B cell (primary cell): Measurements from ENCODE around the gene HES5. TPM values are rescaled to one million over a fixed set of nuclear protein-coding genes. Genes with fewer than 3 reads are reported as not detected.
A peak's percentile ranks its signal among the peaks of the same experiment; 100 is the strongest.

Experiments
- ATAC-seq: fragments of 200-7000 bp; cut with Tn5 transposase; one replicate; pipeline ENCODE4 v1.10.0; 2021; ENCODE audit warnings: low read depth, mild to moderate bottlenecking, moderate number of reproducible peaks, moderate library complexity
- CTCF ChIA-PET: fragments of 350-600 bp; sonication (Branson Sonifier 250); formaldehyde crosslinking; loops from one replicate; lab custom pipeline; 2021; ENCODE audit warnings: antibody characterized with exemption, inconsistent platforms; lab: Charles Lee
- POLR2A ChIA-PET: fragments of 350-600 bp; sonication (Branson Sonifier 250); formaldehyde crosslinking; loops from one replicate; lab custom pipeline; 2021; ENCODE audit warnings: antibody characterized with exemption; lab: Charles Lee
- DNase-seq: peaks from one replicate; pipeline ENCODE4 v3.0.0; 2013
- H2AFZ ChIP-seq: 2 replicates; pipeline ENCODE4 v1.6.1; 2012; ENCODE audit warnings: mild to moderate bottlenecking, low read depth, low read length; ENCODE audit not compliant: insufficient read depth, poor library complexity, severe bottlenecking
- H3K27ac ChIP-seq, 2 donors: 1 replicate in 1 of 2; 2 replicates in 1 of 2; pipeline ENCODE4 v1.5.1; 2012 to 2013; ENCODE audit warnings: low read length in 2 of 2, mild to moderate bottlenecking in 2 of 2, moderate library complexity in 1 of 2
- H3K27me3 ChIP-seq, 4 experiments: fragments of 200-600 bp in 1 of 4; sonication (generic) in 1 of 4; replicated peaks in 1 of 4; 1 replicate in 2 of 4; 2 replicates in 2 of 4; pipeline versions ENCODE4 v1.6.1 to v1.7.0; 2013 to 2016; ENCODE audit warnings: low read length in 3 of 4, mild to moderate bottlenecking in 2 of 4, mixed read lengths in 1 of 4, moderate library complexity in 1 of 4; ENCODE audit not compliant: insufficient read depth in 4 of 4, control insufficient read depth in 3 of 4; ENCODE audit errors: control extremely low read depth in 1 of 4
- H3K36me3 ChIP-seq, 2 experiments: replicated peaks in 1 of 2; 1 replicate in 1 of 2; 2 replicates in 1 of 2; pipeline versions ENCODE4 v1.6.1 to v1.7.1; 2013; ENCODE audit warnings: low read length in 1 of 2; ENCODE audit not compliant: insufficient read depth in 2 of 2, control insufficient read depth in 1 of 2; ENCODE audit errors: control extremely low read depth in 1 of 2, extremely low read depth in 1 of 2
- H3K4me1 ChIP-seq, 2 donors: fragments of 200-600 bp in 1 of 2; sonication (generic) in 1 of 2; 1 replicate in 1 of 2; 2 replicates in 1 of 2; pipeline versions ENCODE4 v1.5.1 to v1.6.1; 2013 to 2017; ENCODE audit warnings: low read length in 2 of 2; ENCODE audit not compliant: control insufficient read depth in 2 of 2, insufficient read depth in 2 of 2
- H3K4me2 ChIP-seq: replicated peaks from 2 replicates; pipeline ENCODE3; 2012; ENCODE audit warnings: mild to moderate bottlenecking, low read depth, low read length; ENCODE audit not compliant: poor library complexity, severe bottlenecking
- H3K4me3 ChIP-seq, 5 experiments: fragments of 200-600 bp in 1 of 5; sonication (generic) in 1 of 5; 1 replicate in 3 of 5; 2 replicates in 2 of 5; pipeline versions ENCODE4 v1.5.1 to v1.7.0; 2011 to 2016; ENCODE audit warnings: low read length in 4 of 5, mild to moderate bottlenecking in 4 of 5, low read depth in 2 of 5, control low read depth in 1 of 5, moderate library complexity in 1 of 5; ENCODE audit not compliant: insufficient read depth in 1 of 5; ENCODE audit errors: control extremely low read depth in 1 of 5, extremely low read depth in 1 of 5
- H3K79me2 ChIP-seq: fragments of 200-600 bp; sonication (generic); one replicate; pipeline ENCODE4 v1.6.0; 2016; ENCODE audit warnings: low read length; ENCODE audit not compliant: control insufficient read depth, insufficient read depth
- H3K9ac ChIP-seq: fragments of 200-600 bp; sonication (generic); 2 replicates; pipeline ENCODE4 v1.6.1; 2017; ENCODE audit warnings: mild to moderate bottlenecking, low read length, moderate library complexity
- H3K9me3 ChIP-seq, 3 donors: one replicate each; pipeline versions ENCODE4 v1.6.1 to v1.7.1; 2013; ENCODE audit warnings: low read length in 2 of 3; ENCODE audit not compliant: control insufficient read depth in 2 of 3, insufficient read depth in 1 of 3; ENCODE audit errors: control extremely low read depth in 1 of 3
- H4K20me1 ChIP-seq: 2 replicates; pipeline ENCODE4 v1.6.0; 2012; ENCODE audit warnings: mild to moderate bottlenecking, low read length; ENCODE audit not compliant: insufficient read depth, control insufficient read depth, poor library complexity, severe bottlenecking
- H3K27ac Mint-ChIP-seq: one replicate; pipeline ENCODE4 v1.8.0; 2021; ENCODE audit warnings: mixed read lengths
- H3K27me3 Mint-ChIP-seq: one replicate; pipeline ENCODE4 v1.8.0; 2021; ENCODE audit warnings: mixed read lengths
- H3K4me1 Mint-ChIP-seq: one replicate; pipeline ENCODE4 v1.8.0; 2021; ENCODE audit warnings: mixed read lengths
- H3K4me3 Mint-ChIP-seq: one replicate; pipeline ENCODE4 v1.8.0; 2021; ENCODE audit warnings: mixed read lengths
- H3K9me3 Mint-ChIP-seq: one replicate; pipeline ENCODE4 v1.8.0; 2022; ENCODE audit warnings: mixed read lengths; ENCODE audit not compliant: insufficient read depth
- EZH2 ChIP-seq: IDR thresholded peaks from 2 replicates; pipeline ENCODE4 v1.6.1; 2012; ENCODE audit warnings: borderline replicate concordance, low read depth, mild to moderate bottlenecking, moderate library complexity, low read length; ENCODE audit not compliant: insufficient read depth, poor library complexity, severe bottlenecking
- WGBS: methylation state at CpG from one replicate; pipeline ENCODE4 v1.1.5; 2013; ENCODE audit warnings: missing lambda C conversion rate; ENCODE audit not compliant: insufficient coverage; 5-methylcytosine and 5-hydroxymethylcytosine counted together
- intact Hi-C: fragments of 100-400 bp; cut with micrococcal nuclease; formaldehyde crosslinking; loops from one replicate; pipeline ENCODE4 v1.10.0; 2022
- polyA plus RNA-seq: library from polyadenylated mRNA; depleted of rRNA; stranded (reverse); fragments of >200 nt; gene quantifications from 2 replicates; pipeline ENCODE4 v1.2.3, GENCODE V29; 2012
- total RNA-seq, 2 donors: library from RNA; stranded (reverse); fragments of 120-200 nt in 1 of 2; gene quantifications; 1 replicate in 1 of 2; 2 replicates in 1 of 2; pipeline versions ENCODE4 v1.2.3 to v1.2.4, GENCODE V29; 2013 to 2022
- TF ChIP-seq, protein P1 (sequence below): fragments of 200-600 bp; IDR thresholded peaks from one replicate; pipeline ENCODE4 v1.8.0; 2022; ENCODE audit warnings: antibody characterized with exemption, mild to moderate bottlenecking

Gene HES5
- total and polyA plus RNA-seq, 2 donors (not counting 1 experiment from before 2014, with no cell fraction given), result not detected

DNA sequence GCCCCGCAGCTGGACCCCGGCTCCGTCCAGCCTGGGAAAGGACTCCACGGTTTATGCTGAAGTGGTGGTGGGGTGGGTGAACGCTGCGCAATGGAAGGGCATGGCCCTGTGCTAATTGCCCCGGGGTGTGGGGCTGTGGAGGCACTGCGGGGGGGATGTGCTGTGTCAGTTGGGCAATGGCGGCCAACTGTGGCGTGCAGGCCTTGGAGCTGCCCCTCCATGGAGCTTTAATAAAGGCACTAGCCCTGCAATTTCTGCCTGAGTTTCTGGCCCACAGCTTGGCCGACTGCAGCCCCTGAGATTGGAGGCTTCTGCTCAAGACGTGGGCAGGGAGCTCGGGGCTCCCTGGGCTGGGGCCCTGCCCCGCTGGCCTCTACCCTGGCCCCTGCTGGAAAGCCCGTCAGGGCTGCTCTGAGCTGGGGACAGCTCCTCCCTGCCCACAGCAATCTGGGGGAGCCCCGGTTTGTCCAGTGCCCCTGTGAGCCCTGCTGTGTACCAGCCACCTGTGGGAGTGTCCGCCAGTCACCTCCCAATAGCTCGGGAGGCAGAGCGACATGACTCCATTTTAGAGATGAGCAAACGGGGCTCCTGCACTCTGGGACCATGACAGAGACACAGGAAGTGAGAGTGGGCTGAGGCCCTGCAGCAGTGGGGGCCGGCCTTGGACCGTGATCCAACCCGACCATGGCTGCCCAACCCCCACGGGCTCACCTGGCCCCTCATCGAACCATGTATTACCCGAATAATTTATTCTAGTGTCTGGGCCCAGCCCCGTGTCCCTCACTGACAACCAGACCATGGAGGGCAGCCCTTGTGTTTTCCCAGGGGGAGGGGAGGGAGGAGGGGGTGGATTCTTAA is 17.4 kb upstream of the HES5 start:
- ATAC-seq, result peak; percentile 6
- POLR2A ChIA-PET, result interaction anchor here (0.5 to 6.1 kb wide), 17 partner anchors 8 to 352 kb away, joined by 3 to 88 read pairs (median 7); partner anchors contain the start of genes FAAP20, HES5, MORN1 and PANK4
- Histone ChIP-seq H3K9ac (peak overlapping the region; percentile 67), H3K36me3 (no peaks in the 10 kb centered on the region), H3K79me2 (no peaks in the 10 kb centered on the region), H3K9me3 (no peaks in the 10 kb centered on the region), H3K4me3 (peak overlapping the region; percentile 61 to 89 (median 75)), H3K4me1 (peaks cover 33 to 47% of the 10 kb centered on the region in 2 donors), H2AFZ (peak overlapping the region; percentile 4), H3K4me2 (peak overlapping the region; percentile 82), H3K27me3 (peaks cover 0 to 4% (median 0%) of the 10 kb centered on the region in 4 experiments), H4K20me1 (peaks cover 7% of the 10 kb centered on the region), H3K27ac (peak overlapping the region; percentile 99 to 100)
- no peaks in the 10 kb centered on the region for H3K27me3 Mint-ChIP-seq
- CTCF ChIA-PET, result interaction anchor here (0.9 to 4.9 kb wide), 17 partner anchors 9 to 355 kb away, joined by 3 to 55 read pairs (median 5); partner anchors contain the start of genes FAAP20, HES5, PANK4 and PEX10
- TF ChIP-seq, protein P1, sequence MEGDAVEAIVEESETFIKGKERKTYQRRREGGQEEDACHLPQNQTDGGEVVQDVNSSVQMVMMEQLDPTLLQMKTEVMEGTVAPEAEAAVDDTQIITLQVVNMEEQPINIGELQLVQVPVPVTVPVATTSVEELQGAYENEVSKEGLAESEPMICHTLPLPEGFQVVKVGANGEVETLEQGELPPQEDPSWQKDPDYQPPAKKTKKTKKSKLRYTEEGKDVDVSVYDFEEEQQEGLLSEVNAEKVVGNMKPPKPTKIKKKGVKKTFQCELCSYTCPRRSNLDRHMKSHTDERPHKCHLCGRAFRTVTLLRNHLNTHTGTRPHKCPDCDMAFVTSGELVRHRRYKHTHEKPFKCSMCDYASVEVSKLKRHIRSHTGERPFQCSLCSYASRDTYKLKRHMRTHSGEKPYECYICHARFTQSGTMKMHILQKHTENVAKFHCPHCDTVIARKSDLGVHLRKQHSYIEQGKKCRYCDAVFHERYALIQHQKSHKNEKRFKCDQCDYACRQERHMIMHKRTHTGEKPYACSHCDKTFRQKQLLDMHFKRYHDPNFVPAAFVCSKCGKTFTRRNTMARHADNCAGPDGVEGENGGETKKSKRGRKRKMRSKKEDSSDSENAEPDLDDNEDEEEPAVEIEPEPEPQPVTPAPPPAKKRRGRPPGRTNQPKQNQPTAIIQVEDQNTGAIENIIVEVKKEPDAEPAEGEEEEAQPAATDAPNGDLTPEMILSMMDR, result no peak
- TF ChIP-seq EZH2, result no peak
- 16% methylated on average over 21 of the region's 27 CpGs for WGBS
- H3K4me1 Mint-ChIP-seq, result peaks cover 35% of the 10 kb centered on the region
- DNase-seq, result no peak
- intact Hi-C loops, result loop anchor here (1.0 to 5.0 kb wide), 9 partner anchors 9 to 415 kb away; partner anchors contain the start of genes FAAP20, MORN1, PANK4 and RER1
- H3K9me3 Mint-ChIP-seq, result no peaks in the 10 kb centered on the region
- H3K4me3 Mint-ChIP-seq, result peak overlapping the region; percentile 92
- H3K27ac Mint-ChIP-seq, result peak overlapping the region; percentile 98
